ENCODE results near the gene TOPAZ1. TPM values are rescaled to one million over a fixed set of nuclear protein-coding genes. Genes with fewer than 3 reads are reported as not detected.

TOPAZ1 gene
- not detected in 2 replicates for total RNA-seq (2012; rRNA removed)
- not detected in 2 replicates for polyA plus RNA-seq (2012; rRNA removed)
- polyA plus RNA-seq (2012; cell fraction: cytosol; rRNA removed) = not detected in 2 replicates
- polyA plus RNA-seq (2012; cell fraction: nucleus; rRNA removed; ENCODE audit: low replicate concordance) = not detected in 2 replicates
- percentile 2 among the genes with signal in this experiment for Bru-seq, nascent RNA
- percentile 1 among the genes with signal in this experiment for BruChase-seq, experiment 1, labeled RNA remaining after a 6-hour chase
- not detected for BruChase-seq, experiment 2, labeled RNA remaining after a 2-hour chase
- long read RNA-seq = 0 reads

GRCh38 chr3:44241706-44242105 lies at the start of gene TOPAZ1:
TOPAZ1 (plus strand) TSS chr3:44241886; CDS start chr3:44242054, 168 bp downstream.
- H3K23ac ChIP-seq (ENCODE audit: low read depth, low read length) = no peak within 1 kb of the TSS
- no peak within 1 kb of the TSS for H4K5ac ChIP-seq (ENCODE audit: low read depth, low read length)
- H2AK9ac ChIP-seq (replicated peaks; ENCODE audit: low read depth, low read length, poor library complexity) = no peak within 1 kb of the TSS
- no peaks in the 10 kb centered on the region for H3K9me3 ChIP-seq (ENCODE audit: control insufficient read depth, insufficient read depth, low read length)
- intact Hi-C loops (cut with micrococcal nuclease) (no loop called here), in situ Hi-C loops (cut with MboI; ENCODE audit: low sequenced_read_pairs) (no loop called here), dilution Hi-C loops (cut with HindIII; ENCODE audit: low sequenced_read_pairs, unreplicated experiment) (no loop called here)
- no peak within 1 kb of the TSS for H2AK5ac ChIP-seq (ENCODE audit: low read depth, low read length)
- H3K79me1 ChIP-seq (ENCODE audit: low read depth in 1 of 2, low read length in 2 of 2) = no peaks in the 10 kb centered on the region
- H2AFZ ChIP-seq (replicated peaks; ENCODE audit: low read length, poor library complexity) = peak within 1 kb of the TSS; percentile 32
- H3K14ac ChIP-seq (replicated peaks; ENCODE audit: low read depth, low read length) = no peak within 1 kb of the TSS
- H2BK20ac ChIP-seq (ENCODE audit: low read depth, low read length) = no peak within 1 kb of the TSS
- H3K27me3 ChIP-seq (ENCODE audit: control insufficient read depth, insufficient read depth, low read length) = no peaks in the 10 kb centered on the region
- H2BK120ac ChIP-seq (ENCODE audit: low read depth, low read length) = no peak within 1 kb of the TSS
- no peak within 1 kb of the TSS for H3K4ac ChIP-seq (ENCODE audit: low read depth, low read length)
- POLR2A ChIA-PET (ENCODE audit: unreplicated experiment) = no interaction called here
- no peak within 1 kb of the TSS for H2BK5ac ChIP-seq (ENCODE audit: low read depth, low read length, poor library complexity, severe bottlenecking)
- no peaks in the 10 kb centered on the region for H3K4me1 ChIP-seq (ENCODE audit: control insufficient read depth, insufficient read depth, low read length)
- no peak within 1 kb of the TSS for H4K91ac ChIP-seq (ENCODE audit: insufficient read depth, low read depth, low read length)
- TF ChIP-seq SMC3 (IDR thresholded peaks at IDR 0.05; ENCODE audit: low read depth, low read length) = no peak
- no peak for TF ChIP-seq MAFK (IDR thresholded peaks at IDR 0.05; ENCODE audit: low read depth, low read length)
- TF ChIP-seq, protein P1, sequence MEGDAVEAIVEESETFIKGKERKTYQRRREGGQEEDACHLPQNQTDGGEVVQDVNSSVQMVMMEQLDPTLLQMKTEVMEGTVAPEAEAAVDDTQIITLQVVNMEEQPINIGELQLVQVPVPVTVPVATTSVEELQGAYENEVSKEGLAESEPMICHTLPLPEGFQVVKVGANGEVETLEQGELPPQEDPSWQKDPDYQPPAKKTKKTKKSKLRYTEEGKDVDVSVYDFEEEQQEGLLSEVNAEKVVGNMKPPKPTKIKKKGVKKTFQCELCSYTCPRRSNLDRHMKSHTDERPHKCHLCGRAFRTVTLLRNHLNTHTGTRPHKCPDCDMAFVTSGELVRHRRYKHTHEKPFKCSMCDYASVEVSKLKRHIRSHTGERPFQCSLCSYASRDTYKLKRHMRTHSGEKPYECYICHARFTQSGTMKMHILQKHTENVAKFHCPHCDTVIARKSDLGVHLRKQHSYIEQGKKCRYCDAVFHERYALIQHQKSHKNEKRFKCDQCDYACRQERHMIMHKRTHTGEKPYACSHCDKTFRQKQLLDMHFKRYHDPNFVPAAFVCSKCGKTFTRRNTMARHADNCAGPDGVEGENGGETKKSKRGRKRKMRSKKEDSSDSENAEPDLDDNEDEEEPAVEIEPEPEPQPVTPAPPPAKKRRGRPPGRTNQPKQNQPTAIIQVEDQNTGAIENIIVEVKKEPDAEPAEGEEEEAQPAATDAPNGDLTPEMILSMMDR (conservative IDR thresholded peaks at IDR 0.05; ENCODE audit: low read depth, low read length) = no peak
- TF ChIP-seq MXI1 (IDR thresholded peaks at IDR 0.05; ENCODE audit: borderline replicate concordance, low read depth, low read length) = no peak
- no peak for TF ChIP-seq FOS (IDR thresholded peaks at IDR 0.05; ENCODE audit: low read depth, low read length)
- TF ChIP-seq BHLHE40 (IDR thresholded peaks at IDR 0.05; ENCODE audit: low read depth, low read length) = no peak
- no peak for TF ChIP-seq POLR2A (IDR thresholded peaks at IDR 0.05; ENCODE audit: low read depth, low read length)
- no peak for TF ChIP-seq RFX5 (IDR thresholded peaks at IDR 0.05; ENCODE audit: low read depth, low read length)
- TF ChIP-seq CHD1 (IDR thresholded peaks at IDR 0.05; ENCODE audit: low read depth, low read length) = no peak
- TF ChIP-seq, protein P2, sequence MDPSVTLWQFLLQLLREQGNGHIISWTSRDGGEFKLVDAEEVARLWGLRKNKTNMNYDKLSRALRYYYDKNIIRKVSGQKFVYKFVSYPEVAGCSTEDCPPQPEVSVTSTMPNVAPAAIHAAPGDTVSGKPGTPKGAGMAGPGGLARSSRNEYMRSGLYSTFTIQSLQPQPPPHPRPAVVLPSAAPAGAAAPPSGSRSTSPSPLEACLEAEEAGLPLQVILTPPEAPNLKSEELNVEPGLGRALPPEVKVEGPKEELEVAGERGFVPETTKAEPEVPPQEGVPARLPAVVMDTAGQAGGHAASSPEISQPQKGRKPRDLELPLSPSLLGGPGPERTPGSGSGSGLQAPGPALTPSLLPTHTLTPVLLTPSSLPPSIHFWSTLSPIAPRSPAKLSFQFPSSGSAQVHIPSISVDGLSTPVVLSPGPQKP (IDR thresholded peaks at IDR 0.05; ENCODE audit: borderline replicate concordance, low read depth, low read length) = no peak
- TF ChIP-seq NFE2L2 (IDR thresholded peaks at IDR 0.05; ENCODE audit: low read depth, low read length) = no peak
- TF ChIP-seq RAD21 (IDR thresholded peaks at IDR 0.05; ENCODE audit: low read length) = no peak
- no peak for TF ChIP-seq USF2 (IDR thresholded peaks at IDR 0.05; ENCODE audit: low read depth, low read length)
- TF ChIP-seq CEBPB (IDR thresholded peaks at IDR 0.05; ENCODE audit: low read depth, low read length) = no peak
- ATAC-seq (ENCODE audit: low read depth) (no peak), DNase-seq (no peak)
- H3K56ac ChIP-seq (ENCODE audit: extremely low read depth, insufficient read depth, low read length) = no peak within 1 kb of the TSS
- no peak within 1 kb of the TSS for H3K4me2 ChIP-seq (ENCODE audit: low read depth, low read length)
- H3K27ac ChIP-seq (ENCODE audit: insufficient read depth, low read length) = no peak within 1 kb of the TSS
- H3K36me3 ChIP-seq (ENCODE audit: control insufficient read depth, insufficient read depth, low read length) = no peaks in the 10 kb centered on the region
- no peak within 1 kb of the TSS for H3K4me3 ChIP-seq (ENCODE audit: insufficient read depth, low read depth, low read length)
- H3K9ac ChIP-seq (ENCODE audit: low read depth, low read length) = no peak within 1 kb of the TSS
- H3K18ac ChIP-seq (ENCODE audit: low read depth, low read length) = no peak within 1 kb of the TSS
- CTCF ChIA-PET = no interaction called here
- H2BK15ac ChIP-seq (ENCODE audit: low read depth, low read length) = no peak within 1 kb of the TSS
- no peaks in the 10 kb centered on the region for H4K20me1 ChIP-seq (ENCODE audit: insufficient read depth, low read length)
- BruUV-seq (replicated peaks) = no TSS peak
- WGBS, 2 experiments (ENCODE audit: extremely low coverage in 2 of 2, insufficient read length in 1 of 2) = 91% methylated on average over 27 of the region's 35 CpGs; no CpG with 5 or more reads in 1 of the 2 experiments
- no peak within 1 kb of the TSS for H4K8ac ChIP-seq (ENCODE audit: low read depth in 2 of 2, low read length in 2 of 2)
- no peaks in the 10 kb centered on the region for H3K9me1 ChIP-seq (ENCODE audit: insufficient read depth, low read length)

Data from IMR-90 (cell line).